BE2C (cell line): Measurements from ENCODE around the gene NAMPT.
"Not testable (repeated sequence)": the region's sequence is repeated elsewhere in the genome, so short reads cannot be mapped to it uniquely, and the experiment has no call there.

Experiments
- DNase-seq: peaks from one replicate; pipeline ENCODE4 v3.0.0-alpha.2; 2020
- H3K27me3 ChIP-seq: fragments of 250-450 bp; sonication (Bioruptor Pico); 2 replicates; pipeline ENCODE4 v1.5.1; 2020; ENCODE audit warnings: mild to moderate bottlenecking
- H3K36me3 ChIP-seq: fragments of 250-450 bp; sonication (Bioruptor Pico); 2 replicates; pipeline ENCODE4 v1.5.1; 2020; ENCODE audit warnings: mild to moderate bottlenecking
- H3K4me1 ChIP-seq: fragments of 250-450 bp; sonication (Bioruptor Pico); 2 replicates; pipeline ENCODE4 v1.5.1; 2020
- H3K4me3 ChIP-seq: 2 replicates; pipeline ENCODE4 v1.5.1; 2011; ENCODE audit warnings: low read depth, low read length
- H3K9me3 ChIP-seq: fragments of 250-450 bp; sonication (Bioruptor Pico); 2 replicates; pipeline ENCODE4 v1.5.1; 2020
- TF ChIP-seq, protein P1 (sequence below): IDR thresholded peaks from 2 replicates; pipeline ENCODE4 v1.5.1; 2012; ENCODE audit warnings: mild to moderate bottlenecking, low read depth, low read length

Gene NAMPT

DNA sequence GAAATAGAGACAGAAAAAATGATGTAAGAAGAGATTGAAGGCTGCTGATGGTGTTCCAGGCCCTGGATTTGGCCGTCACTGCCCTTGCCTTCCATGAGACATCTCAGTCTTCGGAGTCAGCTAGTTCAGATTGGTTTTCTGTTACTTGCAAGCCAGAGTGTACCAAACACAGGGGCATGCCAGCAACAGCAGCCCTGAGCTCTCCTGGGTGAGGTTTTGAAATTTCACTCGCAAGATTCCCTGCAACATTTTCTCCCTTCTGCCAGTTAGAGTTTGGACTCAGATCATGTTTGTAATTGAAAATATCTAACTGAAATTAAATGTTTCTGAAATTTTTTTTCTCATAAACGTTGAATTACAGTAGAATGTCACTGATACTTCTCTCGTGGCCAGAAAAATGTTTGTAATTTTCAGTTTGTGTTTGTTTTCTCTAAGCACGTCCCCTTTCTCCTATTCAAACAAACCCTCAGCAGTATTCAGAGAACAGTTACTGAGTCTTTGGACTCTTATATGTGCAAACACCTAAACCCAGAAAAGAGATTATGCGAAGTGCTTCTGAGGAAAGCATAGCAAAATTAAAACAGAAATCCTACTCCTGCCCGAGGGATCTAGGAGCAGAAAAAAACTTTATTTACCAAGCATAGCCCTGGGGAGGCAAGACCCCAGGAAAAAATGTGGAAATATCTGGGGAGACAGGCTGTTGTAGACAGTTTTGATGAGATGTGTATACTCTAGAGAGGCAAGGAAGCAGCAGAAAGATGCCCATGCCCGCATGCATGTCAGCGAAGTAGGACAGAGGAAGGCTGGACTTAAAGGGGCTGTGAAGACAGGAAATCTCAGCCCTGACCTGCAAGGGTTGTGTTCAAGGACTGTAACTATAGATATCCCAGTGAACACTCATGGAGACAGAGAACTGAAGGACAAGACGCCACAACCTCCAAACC, 43.0 kb upstream of the NAMPT start:
- H3K4me1 ChIP-seq = no peaks in the 10 kb centered on the region
- DNase-seq = no peak
- TF ChIP-seq, protein P1, sequence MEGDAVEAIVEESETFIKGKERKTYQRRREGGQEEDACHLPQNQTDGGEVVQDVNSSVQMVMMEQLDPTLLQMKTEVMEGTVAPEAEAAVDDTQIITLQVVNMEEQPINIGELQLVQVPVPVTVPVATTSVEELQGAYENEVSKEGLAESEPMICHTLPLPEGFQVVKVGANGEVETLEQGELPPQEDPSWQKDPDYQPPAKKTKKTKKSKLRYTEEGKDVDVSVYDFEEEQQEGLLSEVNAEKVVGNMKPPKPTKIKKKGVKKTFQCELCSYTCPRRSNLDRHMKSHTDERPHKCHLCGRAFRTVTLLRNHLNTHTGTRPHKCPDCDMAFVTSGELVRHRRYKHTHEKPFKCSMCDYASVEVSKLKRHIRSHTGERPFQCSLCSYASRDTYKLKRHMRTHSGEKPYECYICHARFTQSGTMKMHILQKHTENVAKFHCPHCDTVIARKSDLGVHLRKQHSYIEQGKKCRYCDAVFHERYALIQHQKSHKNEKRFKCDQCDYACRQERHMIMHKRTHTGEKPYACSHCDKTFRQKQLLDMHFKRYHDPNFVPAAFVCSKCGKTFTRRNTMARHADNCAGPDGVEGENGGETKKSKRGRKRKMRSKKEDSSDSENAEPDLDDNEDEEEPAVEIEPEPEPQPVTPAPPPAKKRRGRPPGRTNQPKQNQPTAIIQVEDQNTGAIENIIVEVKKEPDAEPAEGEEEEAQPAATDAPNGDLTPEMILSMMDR = no peak
- H3K27me3 ChIP-seq = no peaks in the 10 kb centered on the region; the same call in 1 of the 2 replicates
- no peaks in the 10 kb centered on the region for H3K9me3 ChIP-seq
- H3K4me3 ChIP-seq = no peak overlapping the region
- H3K36me3 ChIP-seq = no peaks in the 10 kb centered on the region

DNA sequence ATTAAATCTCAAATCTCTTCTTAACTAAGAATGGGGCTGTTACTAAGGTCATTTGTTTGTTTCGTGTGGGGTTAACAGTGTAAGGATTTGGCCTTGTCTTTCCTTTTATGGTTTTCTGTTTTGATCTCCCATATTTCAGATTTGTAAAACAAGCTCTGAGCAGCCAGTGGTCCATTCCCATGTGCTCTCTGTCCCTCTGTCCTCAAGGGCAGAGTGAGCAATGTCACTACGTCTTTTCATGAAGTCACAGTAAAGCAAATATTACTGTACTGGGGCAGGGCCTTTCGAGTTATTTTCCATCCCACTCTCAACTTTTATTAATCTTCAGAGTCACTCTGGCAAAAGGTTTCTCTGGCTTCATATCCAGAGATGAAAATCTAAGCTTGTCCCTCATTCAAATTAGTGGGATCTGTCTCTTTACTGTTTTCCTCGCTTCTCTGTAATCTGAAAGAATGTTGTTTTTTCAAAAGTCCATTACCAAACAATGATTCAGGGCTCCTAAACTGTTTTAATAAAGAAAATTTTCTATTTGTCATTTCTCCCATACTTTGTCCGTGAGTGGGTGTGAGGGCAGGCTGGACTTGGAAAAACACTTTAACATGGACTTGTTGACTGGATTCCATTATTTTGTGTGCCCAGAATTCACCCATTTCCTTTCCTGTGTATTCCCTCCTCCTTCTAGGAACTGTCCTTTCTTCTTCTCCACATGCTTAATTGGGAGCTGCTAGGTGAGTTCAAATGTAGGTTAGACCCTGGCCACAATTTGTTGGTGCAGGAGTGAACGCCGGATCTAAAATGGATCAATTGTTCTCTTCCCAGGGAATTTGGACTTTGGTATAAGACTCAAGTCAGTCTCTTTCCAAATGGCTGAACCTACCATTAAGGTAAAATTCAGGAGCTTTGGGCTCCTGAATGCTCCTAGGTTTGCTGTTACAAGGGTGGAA, 42.1 kb upstream of the NAMPT start:
- H3K4me3 ChIP-seq = no peak overlapping the region

DNA sequence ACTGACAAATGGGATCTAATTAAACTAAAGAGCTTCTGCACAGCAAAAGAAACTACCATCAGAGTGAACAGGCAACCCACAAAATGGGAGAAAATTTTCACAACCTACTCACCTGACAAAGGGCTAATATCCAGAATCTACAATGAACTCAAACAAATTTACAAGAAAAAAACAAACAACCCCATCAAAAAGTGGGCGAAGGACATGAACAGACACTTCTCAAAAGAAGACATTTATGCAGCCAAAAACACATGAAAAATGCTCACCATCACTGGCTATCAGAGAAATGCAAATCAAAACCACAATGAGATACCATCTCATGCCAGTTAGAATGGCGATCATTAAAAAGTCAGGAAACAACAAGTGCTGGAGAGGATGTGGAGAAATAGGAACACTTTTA, 39.7 kb upstream of the NAMPT start:
- H3K4me1 ChIP-seq, H3K9me3 ChIP-seq, H3K36me3 ChIP-seq, H3K27me3 ChIP-seq, H3K4me3 ChIP-seq, DNase-seq: not testable (repeated sequence)

More for the DNA sequence above, 42.1 kb upstream of the NAMPT start:
- Histone ChIP-seq H3K4me1 (no peaks in the 10 kb centered on the region), H3K9me3 (no peaks in the 10 kb centered on the region), H3K36me3 (no peaks in the 10 kb centered on the region), H3K27me3 (no peaks in the 10 kb centered on the region; the same call in 1 of the 2 replicates)
- TF ChIP-seq, protein P1 = no peak
- DNase-seq = no peak

DNA sequence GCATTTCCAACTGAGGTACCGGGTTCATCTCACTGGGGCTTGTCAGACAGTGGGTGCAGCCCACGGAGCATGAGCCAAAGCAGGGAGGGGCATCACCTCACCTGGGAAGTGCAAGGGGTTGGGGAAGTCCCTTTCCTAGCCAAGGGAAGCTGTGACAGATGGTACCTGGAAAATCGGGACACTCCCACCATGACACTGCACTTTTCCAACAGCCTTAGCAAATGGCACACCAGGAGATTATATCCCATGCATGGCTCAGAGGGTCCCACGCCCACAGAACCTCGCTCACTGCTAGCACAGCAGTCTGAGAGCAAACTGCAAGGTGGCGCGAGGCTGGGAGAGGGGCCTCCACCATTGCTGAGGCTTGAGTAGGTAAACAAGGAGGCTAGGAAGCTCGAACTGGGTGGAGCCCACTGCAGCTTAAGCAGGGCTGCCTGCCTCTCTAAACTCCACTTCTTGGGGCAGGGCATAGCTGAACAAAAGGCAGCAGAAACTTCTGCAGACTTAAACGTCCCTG, 35.5 kb upstream of the NAMPT start:
- not testable (repeated sequence) for H3K4me3 ChIP-seq, H3K9me3 ChIP-seq, H3K4me1 ChIP-seq, DNase-seq, H3K36me3 ChIP-seq
- peaks cover 13% of the 10 kb centered on the region for H3K27me3 ChIP-seq

DNA sequence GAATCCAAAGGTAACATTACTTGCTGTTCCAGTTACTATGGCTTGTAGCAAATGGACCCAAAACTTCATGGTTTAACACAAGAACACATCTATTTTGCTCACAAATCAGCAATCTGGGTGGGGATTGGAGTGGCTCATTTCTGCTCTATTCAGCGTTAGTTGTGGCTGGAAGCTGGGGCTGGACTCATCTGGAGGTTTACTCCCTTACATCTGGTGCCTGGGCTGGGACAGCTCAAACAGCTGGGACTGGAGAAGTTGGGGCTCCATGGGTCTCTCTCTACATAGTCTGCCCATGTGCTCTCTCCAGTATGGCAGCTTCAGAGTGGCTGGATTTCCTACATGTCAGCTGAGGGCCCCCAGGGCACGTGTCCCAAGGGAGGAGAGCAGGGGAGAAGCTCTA, 33.7 kb upstream of the NAMPT start:
- Histone ChIP-seq H3K27me3 (peaks cover 16% of the 10 kb centered on the region), H3K36me3 (no peaks in the 10 kb centered on the region), H3K4me3 (no peak overlapping the region), H3K9me3 (no peaks in the 10 kb centered on the region), H3K4me1 (no peaks in the 10 kb centered on the region)
- TF ChIP-seq, protein P1 = no peak
- no peak for DNase-seq

DNA sequence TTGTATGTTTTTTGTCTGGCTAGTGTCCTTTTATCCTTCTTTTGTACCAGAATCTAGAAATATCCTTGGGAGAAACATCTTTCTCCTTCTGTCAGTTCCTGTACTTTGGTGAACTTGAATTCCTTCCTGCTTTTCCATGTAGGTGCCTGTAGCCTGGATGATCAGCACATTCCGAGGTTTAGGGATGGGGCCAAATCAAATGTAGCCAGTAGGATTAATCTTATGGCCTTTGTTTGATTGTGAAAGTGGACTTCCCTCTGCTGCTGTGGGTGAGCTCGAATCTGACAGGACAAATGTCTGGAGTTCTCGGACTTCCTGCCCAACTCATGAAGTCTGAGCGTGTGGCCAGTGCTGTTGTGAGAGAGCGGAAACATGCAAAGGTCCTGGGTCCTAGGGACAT, 33.2 kb upstream of the NAMPT start:
- DNase-seq = no peak
- H3K4me3 ChIP-seq = no peak overlapping the region
- H3K4me1 ChIP-seq = no peaks in the 10 kb centered on the region
- no peaks in the 10 kb centered on the region for H3K36me3 ChIP-seq
- no peaks in the 10 kb centered on the region for H3K9me3 ChIP-seq
- peaks cover 16% of the 10 kb centered on the region for H3K27me3 ChIP-seq
- TF ChIP-seq, protein P1 = no peak
